HAP-1 (cell line): ENCODE measurements around the gene GRB2.
"Not testable (repeated sequence)": the region's sequence is repeated elsewhere in the genome, so short reads cannot be mapped to it uniquely, and the experiment has no call there.

Experiments
- DNase-seq, 2 experiments: peaks; one replicate each; pipeline ENCODE4 v3.0.0-alpha.2; 2016 to 2020; ENCODE audit warnings: low spot score in 2 of 2
- H3K27me3 ChIP-seq: fragments of 250-450 bp; sonication (Bioruptor Pico); 2 replicates; pipeline ENCODE4 v1.5.1; 2020; ENCODE audit warnings: low read depth, mild to moderate bottlenecking, moderate library complexity
- H3K36me3 ChIP-seq: fragments of 250-450 bp; sonication (Bioruptor Pico); replicated peaks from 2 replicates; pipeline ENCODE4 v1.5.1; 2020; ENCODE audit warnings: mild to moderate bottlenecking
- H3K4me1 ChIP-seq: fragments of 250-450 bp; sonication (Bioruptor Pico); 2 replicates; pipeline ENCODE4 v1.5.1; 2020; ENCODE audit warnings: mild to moderate bottlenecking
- H3K4me3 ChIP-seq: fragments of 250-450 bp; sonication (Bioruptor Pico); 2 replicates; pipeline ENCODE4 v1.5.1; 2020; ENCODE audit warnings: mild to moderate bottlenecking, moderate library complexity
- H3K9me3 ChIP-seq: fragments of 250-450 bp; sonication (Bioruptor Pico); 2 replicates; pipeline ENCODE4 v1.5.1; 2020; ENCODE audit warnings: mild to moderate bottlenecking, moderate library complexity
- in situ Hi-C: fragments of 300-500 bp; cut with MboI; formaldehyde crosslinking; loops from 3 replicates; pipeline ENCODE4 v1.14.3; 2020; ENCODE audit warnings: low sequenced_read_pairs, inconsistent platforms, mixed read lengths

The GRB2 gene

DNA sequence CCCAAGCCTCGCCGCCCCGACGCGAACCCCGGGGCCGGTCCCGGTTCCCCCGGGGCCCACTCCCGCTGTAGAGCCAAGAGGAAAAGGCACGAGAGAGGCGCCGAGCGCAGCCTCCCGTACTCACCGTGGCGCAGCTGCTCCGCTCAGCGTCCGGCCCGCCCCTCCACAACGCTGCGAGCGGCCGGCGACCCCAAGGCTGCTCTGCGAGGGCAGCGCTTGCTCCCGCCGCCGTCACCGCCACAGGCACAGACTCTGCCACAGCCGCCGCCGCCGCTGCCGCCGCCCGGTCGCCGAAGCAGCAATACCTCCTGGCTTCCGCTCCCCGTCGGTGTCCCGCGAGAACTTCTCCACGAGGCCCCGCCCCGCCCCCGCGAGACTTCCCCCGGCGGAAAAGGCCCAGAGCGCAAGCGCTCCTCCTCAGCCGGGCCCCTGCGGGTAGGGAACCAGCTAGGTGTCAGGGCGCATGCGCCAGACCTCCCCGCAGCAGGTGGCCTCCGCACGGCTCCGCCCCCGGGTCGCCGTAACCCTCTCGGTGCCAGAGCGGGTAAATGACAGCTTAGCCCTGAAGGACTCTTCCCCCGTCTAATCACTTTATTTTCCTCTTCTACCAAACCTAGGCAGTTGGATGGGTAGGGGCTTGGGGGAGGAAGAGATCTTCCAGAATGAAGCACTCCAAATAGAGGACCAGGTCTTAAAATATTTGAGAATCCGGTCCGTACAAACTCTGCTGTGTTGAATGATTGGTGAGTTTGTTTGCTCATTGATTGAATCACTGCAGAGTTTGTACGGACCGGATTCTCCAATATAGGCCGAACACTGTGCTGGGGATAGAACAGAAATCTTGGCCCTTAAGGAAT, at the start of gene GRB2:
GRB2 (minus strand) TSS at position 314 of the 857 bp plus-strand sequence. CDS start 12,050 bp downstream, outside the sequence.
- Histone ChIP-seq H3K4me3 (peak within 1 kb of the TSS; percentile 98), H3K9me3 (no peaks in the 10 kb centered on the region), H3K4me1 (peaks cover 11% of the 10 kb centered on the region), H3K36me3 (peaks cover 5% of the 10 kb centered on the region), H3K27me3 (0 out of 2 replicates have a peak, but pooled peaks cover 2% of the 10 kb centered on the region)
- peak; percentile 97 to 99 for DNase-seq
- in situ Hi-C loops, result loop anchor here (25.0 kb wide), 2 partner anchors 293 to 618 kb away; partner anchors contain the start of genes ARMC7 and NAT9

DNA sequence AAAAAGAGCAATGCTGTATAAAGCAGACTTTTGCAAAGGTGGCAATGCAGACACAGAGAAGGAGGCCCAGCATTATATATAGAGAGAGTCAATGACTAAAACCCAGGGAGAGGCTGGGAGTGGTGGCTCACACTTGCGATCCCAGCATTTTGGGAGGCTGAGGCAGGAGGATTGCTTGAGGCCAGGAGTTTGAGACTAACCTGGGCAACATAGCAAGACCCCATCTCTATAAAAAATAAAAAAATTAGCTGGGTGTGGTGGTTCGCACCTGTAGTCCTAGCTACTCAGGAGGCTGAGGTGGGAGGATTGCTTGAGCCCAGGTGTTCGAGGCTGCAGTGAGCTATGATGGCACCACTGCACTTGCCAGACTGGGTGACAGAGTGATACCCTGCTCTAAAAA, 49.2 kb upstream of the GRB2 start:
- H3K4me3 ChIP-seq, H3K9me3 ChIP-seq, H3K36me3 ChIP-seq, DNase-seq, in situ Hi-C loops, H3K27me3 ChIP-seq: not testable (repeated sequence)
- peaks cover 13% of the 10 kb centered on the region for H3K4me1 ChIP-seq

DNA sequence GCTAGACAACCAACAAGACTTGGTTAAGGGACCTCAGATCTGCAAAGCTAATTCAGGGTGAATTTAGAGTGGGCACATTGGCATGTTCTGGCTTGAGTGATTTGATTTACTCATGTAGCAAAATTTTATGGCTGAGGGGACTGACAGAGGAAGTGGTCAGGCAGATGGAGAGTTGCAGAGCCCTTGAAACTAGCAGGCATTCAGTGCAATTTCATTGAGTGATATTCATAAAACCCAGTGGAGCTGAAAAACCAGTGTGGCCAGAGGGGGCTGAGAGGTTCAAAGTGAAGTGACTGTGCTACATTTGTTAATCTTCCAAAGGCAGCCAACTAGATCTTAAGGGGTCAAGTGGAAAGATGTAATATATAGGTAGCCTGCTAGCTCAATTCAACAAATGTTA, 48.7 kb upstream of the GRB2 start:
- H3K27me3 ChIP-seq, result no peaks in the 10 kb centered on the region
- H3K36me3 ChIP-seq, result no peaks in the 10 kb centered on the region
- peaks cover 13% of the 10 kb centered on the region for H3K4me1 ChIP-seq
- H3K4me3 ChIP-seq, result no peak overlapping the region
- no peaks in the 10 kb centered on the region for H3K9me3 ChIP-seq
- DNase-seq, result no peak
- in situ Hi-C loops, result no loop called here

DNA sequence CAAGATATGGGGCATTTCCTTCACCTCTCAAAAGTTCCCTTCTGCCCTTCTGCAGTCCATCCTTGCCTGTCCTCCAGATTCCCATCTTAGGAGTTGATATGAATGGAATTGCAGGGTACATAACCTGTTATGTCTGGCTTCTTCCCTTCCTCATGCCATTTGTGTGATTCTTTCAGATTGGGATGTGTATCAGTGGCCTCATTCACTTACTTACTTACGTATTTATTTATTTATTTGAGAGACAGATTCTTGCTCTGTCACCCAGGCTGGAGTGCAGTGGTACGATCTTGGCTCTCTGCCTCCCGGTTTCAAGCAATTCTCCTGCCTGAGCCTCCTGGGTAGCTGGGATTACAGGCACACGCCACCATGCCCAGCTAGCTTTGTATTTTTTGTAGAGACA, 44.8 kb upstream of the GRB2 start:
- Histone ChIP-seq H3K36me3 (no peaks in the 10 kb centered on the region), H3K9me3 (no peaks in the 10 kb centered on the region), H3K4me3 (no peak overlapping the region), H3K4me1 (no peaks in the 10 kb centered on the region), H3K27me3 (no peaks in the 10 kb centered on the region)
- no peak for DNase-seq
- in situ Hi-C loops, result no loop called here

DNA sequence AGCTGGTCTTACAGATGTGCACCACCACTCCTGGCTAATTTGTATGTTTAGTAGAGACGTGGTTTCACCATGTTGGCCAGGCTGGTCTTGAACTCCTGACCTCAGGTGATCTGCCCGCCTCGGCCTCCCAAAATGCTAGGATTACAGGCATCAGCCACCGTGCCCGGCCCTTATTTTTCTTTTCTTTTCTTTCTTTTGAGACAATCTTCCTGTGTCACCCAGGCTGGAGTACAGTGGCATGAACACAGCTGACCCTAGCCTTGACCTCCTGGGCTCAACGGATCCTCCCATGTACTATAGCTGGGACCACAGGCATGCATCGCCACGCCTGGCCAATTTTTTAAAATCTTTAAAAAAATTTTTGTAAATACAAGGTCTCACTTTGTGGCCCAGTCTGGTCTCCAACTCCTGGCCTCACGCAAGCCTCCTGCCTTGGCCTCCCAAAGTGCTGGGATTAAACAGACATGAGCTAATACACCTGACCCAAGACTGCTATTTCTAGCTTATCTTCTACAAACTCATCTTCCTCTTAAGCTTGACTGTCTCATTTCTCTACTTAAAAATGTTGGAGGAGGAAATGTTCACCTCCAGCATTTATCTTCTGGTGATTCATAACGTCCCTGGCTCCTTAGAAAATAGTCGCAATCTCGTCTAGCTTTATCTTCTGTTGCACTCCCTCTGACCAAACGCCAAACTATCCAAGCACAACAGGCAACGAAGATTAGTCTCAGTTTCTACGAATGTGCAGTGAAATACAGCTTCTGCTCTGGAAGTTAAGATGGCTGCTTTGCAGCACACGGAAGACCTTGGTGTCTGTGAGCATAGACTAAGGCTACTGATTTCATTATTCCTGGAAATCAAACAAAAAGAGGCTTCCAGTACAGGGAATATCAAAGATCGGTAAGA, 42.7 kb upstream of the GRB2 start:
- H3K4me1 ChIP-seq, result no peaks in the 10 kb centered on the region
- H3K9me3 ChIP-seq, result no peaks in the 10 kb centered on the region
- H3K36me3 ChIP-seq, result no peaks in the 10 kb centered on the region
- DNase-seq, result no peak
- in situ Hi-C loops, result no loop called here
- no peaks in the 10 kb centered on the region for H3K27me3 ChIP-seq
- no peak overlapping the region for H3K4me3 ChIP-seq

DNA sequence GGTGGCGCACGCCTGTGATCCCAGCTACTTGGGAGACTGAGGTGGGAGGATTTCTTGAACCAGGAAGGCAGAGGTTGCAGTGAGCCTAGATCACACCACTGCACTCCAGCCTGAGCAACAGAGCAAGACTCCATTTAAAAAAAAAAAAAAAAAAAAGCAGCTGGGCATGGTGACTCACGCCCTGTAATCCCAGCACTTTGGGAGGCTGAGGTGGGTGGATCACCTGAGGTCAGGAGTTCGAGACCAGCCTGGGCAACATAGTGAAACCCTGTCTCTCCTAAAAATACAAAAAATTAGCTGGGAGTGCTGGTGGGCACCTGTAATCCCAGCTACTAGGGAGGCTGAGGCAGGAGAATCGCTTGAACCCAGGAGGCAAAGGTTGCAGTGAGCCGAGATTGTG, 40.4 kb upstream of the GRB2 start:
- H3K27me3 ChIP-seq, in situ Hi-C loops, H3K9me3 ChIP-seq, H3K4me1 ChIP-seq, H3K36me3 ChIP-seq, DNase-seq, H3K4me3 ChIP-seq: not testable (repeated sequence)

DNA sequence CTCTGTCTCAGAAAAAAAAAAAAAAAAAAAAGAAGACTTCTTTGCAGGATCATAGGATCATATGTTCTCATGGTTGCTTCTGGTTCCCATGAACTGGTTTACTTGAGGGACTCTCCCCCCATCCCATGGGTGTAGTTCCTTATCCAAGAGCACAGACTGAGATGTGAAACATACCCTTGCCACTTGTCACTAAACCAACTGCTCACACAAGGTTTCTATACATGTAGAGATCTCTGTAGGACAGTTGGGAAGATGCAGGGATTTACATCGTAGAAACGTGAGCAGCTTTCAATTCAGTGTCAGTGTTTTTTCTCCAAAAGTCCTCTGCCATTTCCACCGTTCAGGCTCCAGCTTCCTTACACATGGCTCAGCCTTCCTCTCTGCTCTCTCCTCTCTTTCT, 39.8 kb upstream of the GRB2 start:
- Histone ChIP-seq H3K27me3 (no peaks in the 10 kb centered on the region), H3K4me3 (no peak overlapping the region), H3K36me3 (no peaks in the 10 kb centered on the region), H3K9me3 (no peaks in the 10 kb centered on the region), H3K4me1 (no peaks in the 10 kb centered on the region)
- in situ Hi-C loops, result no loop called here
- no peak for DNase-seq

DNA sequence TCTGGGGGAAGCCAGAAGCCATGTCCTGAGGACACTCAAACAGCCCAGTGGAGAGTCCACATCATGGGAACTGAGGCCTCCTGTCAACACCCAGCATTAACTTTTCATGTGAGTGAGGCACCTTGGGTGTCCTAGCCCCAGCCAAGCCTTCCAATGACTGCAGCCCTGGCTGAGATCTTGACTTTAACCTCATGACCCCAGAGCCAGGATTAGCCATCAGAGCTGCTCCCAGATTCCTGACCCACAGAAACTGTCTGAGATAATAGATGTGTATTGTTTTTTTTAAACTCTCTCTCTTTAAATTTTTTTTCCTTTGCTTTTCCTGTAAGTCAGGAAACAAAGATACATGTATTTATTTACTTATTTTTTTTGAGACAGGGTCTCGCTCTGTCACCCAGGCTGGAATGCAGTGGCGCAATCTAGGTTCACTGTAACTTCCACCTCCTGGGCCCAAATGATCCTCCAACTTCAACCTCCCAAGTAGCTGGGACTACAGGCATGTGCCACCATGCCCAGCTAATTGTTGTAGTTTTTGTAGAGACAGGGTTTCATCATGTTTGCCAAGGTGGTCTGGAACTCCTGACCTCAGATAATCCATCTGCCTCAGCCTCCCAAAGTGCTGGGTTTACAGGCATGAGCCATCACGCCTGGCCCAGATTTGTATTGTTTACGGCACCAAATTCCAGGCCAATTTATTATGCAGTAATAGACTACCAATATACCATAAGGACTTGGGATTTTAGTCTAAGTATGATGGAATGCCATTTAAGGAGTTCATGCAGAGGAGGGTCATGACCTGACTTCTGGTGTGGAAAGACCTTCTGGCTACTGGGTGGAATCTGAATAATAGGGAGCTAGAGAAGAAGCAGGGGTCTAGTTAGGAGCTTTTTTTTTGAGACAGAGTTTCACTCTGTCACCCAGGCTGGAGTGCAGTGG, 37.0 kb upstream of the GRB2 start:
- no peak for DNase-seq
- H3K9me3 ChIP-seq, result no peaks in the 10 kb centered on the region
- in situ Hi-C loops, result no loop called here
- no peak overlapping the region for H3K4me3 ChIP-seq
- H3K36me3 ChIP-seq, result no peaks in the 10 kb centered on the region
- H3K4me1 ChIP-seq, result no peaks in the 10 kb centered on the region
- no peaks in the 10 kb centered on the region for H3K27me3 ChIP-seq

DNA sequence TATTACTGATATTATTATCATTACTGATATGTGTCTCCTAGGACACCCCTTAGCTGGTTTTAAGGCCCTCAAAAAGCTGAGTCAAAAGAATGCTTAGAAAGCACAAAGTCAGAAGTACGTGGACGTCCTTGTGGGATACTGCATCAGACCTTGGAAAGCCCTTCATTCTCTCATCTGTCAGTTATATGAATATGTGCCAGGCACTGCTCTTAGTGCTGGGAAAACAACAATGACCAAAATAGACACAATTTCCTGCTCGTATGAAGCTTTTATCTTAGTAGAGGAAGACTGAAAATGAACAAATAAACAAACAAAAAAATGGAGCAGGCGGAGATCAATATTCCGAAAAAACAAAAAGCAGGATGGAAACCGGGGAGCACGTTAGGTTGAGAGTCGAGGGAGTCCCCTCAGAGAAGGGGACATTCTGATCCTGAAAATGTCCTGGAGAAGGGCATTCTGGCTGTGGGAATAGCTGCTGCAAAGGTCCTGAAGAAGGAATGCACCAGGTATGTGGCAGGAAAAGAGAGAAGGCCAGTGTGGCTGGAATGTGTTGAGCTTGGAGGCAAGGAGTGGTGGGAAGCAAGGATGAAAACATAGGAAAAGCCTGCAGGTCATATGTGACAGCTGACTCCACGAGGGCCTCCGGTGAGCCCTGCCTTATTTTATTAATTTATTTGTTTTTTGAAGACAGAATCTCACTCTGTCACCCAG, 35.4 kb upstream of the GRB2 start:
- in situ Hi-C loops, result no loop called here
- Histone ChIP-seq H3K4me3 (no peak overlapping the region), H3K4me1 (no peaks in the 10 kb centered on the region)

DNA sequence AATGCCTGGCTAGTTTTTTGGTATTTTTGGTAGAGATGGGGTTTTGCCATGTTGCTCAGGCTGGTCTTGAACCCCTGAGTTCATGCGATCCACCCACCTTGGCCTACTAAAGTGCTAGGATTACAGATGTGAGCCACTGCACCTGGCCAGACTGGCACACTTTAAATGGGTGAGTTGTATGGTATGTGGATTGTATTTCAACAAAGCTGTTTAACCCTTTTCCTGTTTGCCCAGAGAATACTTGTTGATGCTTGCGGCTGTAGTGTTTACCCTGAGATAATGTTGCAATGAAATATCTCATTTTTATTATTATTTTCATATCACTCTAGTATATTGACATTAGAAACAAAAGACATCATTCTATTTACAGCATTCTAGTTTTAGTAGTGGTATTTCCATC, 33.8 kb upstream of the GRB2 start:
- Histone ChIP-seq H3K4me3 (no peak overlapping the region), H3K9me3 (no peaks in the 10 kb centered on the region), H3K36me3 (no peaks in the 10 kb centered on the region), H3K4me1 (no peaks in the 10 kb centered on the region), H3K27me3 (no peaks in the 10 kb centered on the region)
- in situ Hi-C loops, result no loop called here
- no peak for DNase-seq

More for the DNA sequence above, 35.4 kb upstream of the GRB2 start:
- Histone ChIP-seq H3K27me3 (no peaks in the 10 kb centered on the region), H3K36me3 (no peaks in the 10 kb centered on the region), H3K9me3 (no peaks in the 10 kb centered on the region)
- DNase-seq, result no peak

DNA sequence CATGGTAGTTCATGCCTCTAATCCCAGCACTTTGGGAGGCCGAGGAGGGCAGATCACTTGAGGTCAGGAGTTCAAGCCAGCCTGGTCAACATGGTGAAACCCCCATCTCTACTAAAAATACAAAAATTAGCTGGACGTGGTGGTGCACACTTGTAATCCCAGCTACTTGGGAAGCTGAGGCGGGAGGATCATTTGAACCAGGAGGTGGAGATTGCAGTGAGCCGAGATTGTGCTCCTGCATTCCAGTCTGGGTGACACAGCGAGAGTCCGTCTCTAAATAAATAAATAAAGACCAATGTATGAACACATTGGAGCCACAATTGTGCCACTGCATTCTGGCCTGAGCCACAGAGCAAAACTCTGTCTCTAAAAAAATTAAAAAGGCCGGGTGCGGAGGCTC, 31.9 kb upstream of the GRB2 start:
- H3K9me3 ChIP-seq, H3K27me3 ChIP-seq, H3K36me3 ChIP-seq, DNase-seq, in situ Hi-C loops, H3K4me3 ChIP-seq, H3K4me1 ChIP-seq: not testable (repeated sequence)

DNA sequence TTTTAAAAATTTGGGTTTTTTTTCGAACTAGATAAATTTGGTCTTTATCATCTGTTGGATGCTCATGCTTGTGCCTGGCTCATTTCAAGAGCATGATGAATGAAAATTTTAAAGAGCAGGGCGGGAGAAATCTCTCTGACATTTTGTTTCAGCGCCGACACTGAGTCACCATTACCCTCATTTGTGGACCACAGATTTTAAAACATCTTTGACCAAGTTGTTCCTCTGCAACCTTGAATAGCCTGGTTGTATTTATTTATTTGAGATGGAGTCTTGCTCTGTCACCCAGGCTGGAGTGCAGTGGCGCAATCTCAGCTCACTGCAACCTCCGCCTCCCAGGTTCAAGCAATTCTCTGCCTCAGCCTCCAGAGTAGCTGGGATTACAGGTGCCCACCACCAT, 29.0 kb upstream of the GRB2 start:
- H3K4me3 ChIP-seq, H3K36me3 ChIP-seq, in situ Hi-C loops, H3K9me3 ChIP-seq, DNase-seq, H3K27me3 ChIP-seq: not testable (repeated sequence)
- peaks cover 14% of the 10 kb centered on the region for H3K4me1 ChIP-seq
